Heart right ventricle (tissue), 16 donors: ENCODE results near the gene CCND3. TPM values are rescaled to one million over a fixed set of nuclear protein-coding genes. Genes with fewer than 3 reads are reported as not detected.

Experiments used
- ATAC-seq, 8 donors: fragments of 200-7000 bp; cut with Tn5 transposase; one replicate each; pipeline ENCODE4 v1.9.1; 2020; ENCODE audit warnings: mild to moderate bottlenecking in 8 of 8, moderate library complexity in 8 of 8, moderate number of reproducible peaks in 1 of 8
- DNase-seq, 2 donors: peaks; one replicate each; pipeline ENCODE4 v3.0.0-alpha.2; 2020
- H3K27ac ChIP-seq, 10 donors: fragments of 200-600 bp; sonication (generic) in 2 of 10; one replicate each; pipeline versions ENCODE4 v1.5.0 to v1.8.0; 2020 to 2022; ENCODE audit warnings: mild to moderate bottlenecking in 3 of 10
- H3K27me3 ChIP-seq, 7 donors: fragments of 200-600 bp; one replicate each; pipeline ENCODE4 v1.8.0; 2021 to 2022; ENCODE audit warnings: mild to moderate bottlenecking in 2 of 7
- H3K36me3 ChIP-seq, 9 donors: fragments of 200-600 bp; sonication (generic) in 1 of 9; one replicate each; pipeline versions ENCODE4 v1.5.0 to v1.8.0; 2020 to 2022; ENCODE audit warnings: mild to moderate bottlenecking in 2 of 9
- H3K4me1 ChIP-seq, 9 donors: fragments of 200-600 bp; sonication (generic) in 1 of 9; one replicate each; pipeline versions ENCODE4 v1.5.0 to v1.8.0; 2020 to 2022; ENCODE audit warnings: mild to moderate bottlenecking in 4 of 9
- H3K4me3 ChIP-seq, 10 donors: fragments of 200-600 bp; sonication (generic) in 2 of 10; one replicate each; pipeline versions ENCODE4 v1.5.0 to v1.8.0; 2020 to 2022; ENCODE audit warnings: mild to moderate bottlenecking in 7 of 10, moderate library complexity in 2 of 10
- H3K9me3 ChIP-seq, 11 donors: fragments of 200-600 bp in 10 of 11; sonication (generic) in 2 of 11; one replicate each; pipeline versions ENCODE4 v1.5.0 to v1.8.0; 2013 to 2022; ENCODE audit warnings: mild to moderate bottlenecking in 2 of 11, control low read depth in 1 of 11, moderate library complexity in 1 of 11
- CTCF ChIP-seq, 9 donors: fragments of 200-600 bp; sonication (generic) in 2 of 9; IDR thresholded peaks; one replicate each; pipeline versions ENCODE4 v1.5.0 to v1.8.0; 2021 to 2022; ENCODE audit warnings: antibody characterized with exemption in 9 of 9, mild to moderate bottlenecking in 5 of 9, moderate library complexity in 1 of 9
- WGBS, 2 donors: extraction: QIAGEN DNeasy Blood & Tissue Kit; methylation state at CpG; one replicate each; pipeline ENCODE4 v1.1.7; 2013; ENCODE audit warnings: inconsistent platforms in 1 of 2; 5-methylcytosine and 5-hydroxymethylcytosine counted together
- intact Hi-C, 10 donors: fragments of 100-400 bp; cut with DNase I; formaldehyde crosslinking; loops; one replicate each; pipeline versions ENCODE4 v1.11.1 to v1.14.2; 2022
- polyA plus RNA-seq, 2 donors: library from polyadenylated mRNA; stranded (reverse); fragments of 200-250 nt; gene quantifications; one replicate each; pipeline ENCODE4 v1.2.3, GENCODE V29; 2013
- total RNA-seq, 10 donors: library from RNA; stranded (reverse); fragmentation: NEBNext Ultra II Directional in 3 of 10; extraction: Animal tissue kit (Norgen Biotek cat#: 25700) in 3 of 10; gene quantifications; one replicate each; pipeline versions ENCODE4 v1.2.1 to v1.2.4, GENCODE V29; 2021 to 2023
- donor health status: Arrhythmogenic right ventricular cardiomyopathy.
- donor health status: ischemic (EF 13 %, LVEDD 7.1; RV severe dilation, severe dysfunction).
- donor health status: healthy with polysubstance abuse.
- donor health status: DM: no; HTN: yes; CAD: no.
- donor health status: DM: no; HTN: no; CAD: no.
- donor health status: ischemic (EF 25% LVEDD 6.9; RV normal size, moderate dysfunction).
- donor health status: ischemic (EF 25% LVEDD 5.7; RV mildly dilated, moderate dysfunction).
- donor health status: healthy.
- donor health status: DM: yes; HTN: yes; CAD: no.
- donor health status: Ischemic cardiomyopathy.
- donor health status: ischemic (EF 35%, LVEDD 5.7; RV mildly dilated, moderate dysfunction).
- donor health status: nonischemic (EF 11% LVEDD 7.7; RV severe dilation, severe dysfunction).
- donor health status: DM: yes; HTN: yes; CAD: no.
- donor health status: PGD.
- donor health status: ischemic (EF 29% LVEDD 5.4; RV normal size, mild dysfunction).
- donor health status: nonischemic (EF 23%, LVEDD 6.1; RV moderate dilation, normal function).

The CCND3 gene
- total and polyA plus RNA-seq, 12 donors = 29.6 to 77.3 (median 39.4) TPM

GRCh38 chr6:41940759-41941279, 789 bp downstream of the CCND3 start:
- intact Hi-C loops = loop anchor here in 6 of 10 donors (2.0 to 5.0 kb wide), 3 partner anchors 101 to 154 kb away; partner anchors contain the start of gene TOMM6 (in 2 of the 6)
- H3K9me3 ChIP-seq = no peaks in the 10 kb centered on the region
- H3K4me3 ChIP-seq = peak overlapping the region; percentile 57 to 99 (median 92)
- H3K4me1 ChIP-seq = peaks cover 26 to 66% (median 55%) of the 10 kb centered on the region in 9 donors
- ATAC-seq (peak; percentile 16 to 70 (median 50)), DNase-seq (peak; percentile 65 to 66)
- no peaks in the 10 kb centered on the region for H3K27me3 ChIP-seq
- 0% methylated on average over 35 to 38 of the region's 38 CpGs for WGBS, 2 donors
- peak in 2 of 9 donors; percentile 5 to 19 for TF ChIP-seq CTCF (IDR thresholded peaks at IDR 0.05)
- peaks cover 0 to 26% (median 3%) of the 10 kb centered on the region in 9 donors for H3K36me3 ChIP-seq
- H3K27ac ChIP-seq = peak overlapping the region; percentile 38 to 94 (median 88)

DNA sequence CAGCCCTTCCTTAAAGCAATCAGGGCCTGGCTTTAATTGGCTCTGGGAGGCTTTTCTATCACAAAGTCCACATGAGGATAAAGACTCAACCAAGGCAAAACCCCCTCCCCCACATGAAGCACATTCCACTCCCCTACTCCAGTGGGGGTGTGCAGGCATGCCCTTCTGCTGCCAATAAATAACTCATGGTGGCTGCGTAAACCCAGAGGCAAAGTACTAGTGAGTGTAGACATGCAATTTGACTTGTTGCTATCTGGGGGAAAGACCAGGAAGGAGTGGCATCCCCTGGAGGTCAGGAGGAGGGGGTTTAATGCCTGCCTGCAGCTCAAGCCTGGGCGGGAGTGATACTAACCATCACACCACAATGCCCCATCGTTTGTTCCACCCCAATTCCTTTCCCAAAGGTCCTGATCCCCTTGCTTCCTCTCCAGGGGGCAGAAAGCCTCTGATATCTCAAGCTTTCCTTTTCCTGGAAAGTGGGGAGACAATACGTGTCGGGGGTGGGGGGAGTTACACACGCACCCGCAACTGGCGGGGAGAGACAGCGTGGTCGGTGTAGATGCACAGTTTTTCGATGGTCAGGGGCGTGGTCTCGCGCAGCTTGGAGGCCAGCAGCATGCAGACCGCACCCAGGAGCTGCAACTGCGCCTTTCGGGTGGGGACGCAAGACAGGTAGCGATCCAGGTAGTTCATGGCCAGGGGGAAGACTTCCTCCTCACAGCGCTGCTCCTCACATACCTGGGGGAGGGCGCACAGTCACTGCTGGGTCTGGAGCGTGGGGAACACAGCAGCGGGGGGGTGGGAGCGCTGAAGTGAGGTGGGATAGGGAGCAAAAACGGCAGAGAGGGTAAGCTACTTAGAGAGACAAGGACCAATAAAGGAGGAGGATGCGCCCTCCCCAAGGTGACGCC, 1.5 kb downstream of the CCND3 start:
- DNase-seq (peak in 1 of 2 donors; percentile 13), ATAC-seq (no peak)
- WGBS, 2 donors = 25 to 31% methylated on average over 27 of the region's 27 CpGs
- peaks cover 26 to 73% (median 58%) of the 10 kb centered on the region in 9 donors for H3K4me1 ChIP-seq
- no peaks in the 10 kb centered on the region for H3K27me3 ChIP-seq
- no peaks in the 10 kb centered on the region for H3K9me3 ChIP-seq
- peak overlapping the region; percentile 57 to 99 (median 92) for H3K4me3 ChIP-seq
- no peak for TF ChIP-seq CTCF (IDR thresholded peaks at IDR 0.05)
- peaks cover 0 to 33% (median 10%) of the 10 kb centered on the region in 9 donors for H3K36me3 ChIP-seq
- intact Hi-C loops = loop anchor here (2.0 to 5.0 kb wide), 4 partner anchors 102 to 158 kb away; partner anchors contain the start of genes TOMM6 (in 4 of the 10) and PRICKLE4 (in 1 of the 10)
- peak overlapping the region; percentile 38 to 94 (median 88) for H3K27ac ChIP-seq

- ATAC-seq (peak in 2 of 8 donors; percentile 0 to 1), DNase-seq (peak; percentile 33 to 35)
- Histone ChIP-seq H3K4me1 (peaks cover 26 to 81% (median 58%) of the 10 kb centered on the region in 9 donors), H3K4me3 (peak overlapping the region in 7 of 10 donors; percentile 4 to 99 (median 95)), H3K36me3 (peaks cover 0 to 41% (median 18%) of the 10 kb centered on the region in 9 donors), H3K27me3 (no peaks in the 10 kb centered on the region), H3K9me3 (no peaks in the 10 kb centered on the region), H3K27ac (peak overlapping the region; percentile 38 to 94 (median 88))
- 30 to 46% methylated on average over 11 of the region's 11 CpGs for WGBS, 2 donors
- intact Hi-C loops = loop anchor here in 7 of 10 donors (5.0 kb wide), 3 partner anchors 103 to 157 kb away; partner anchors contain the start of genes TOMM6 (in 2 of the 7) and PRICKLE4 (in 1 of the 7)
- TF ChIP-seq CTCF (IDR thresholded peaks at IDR 0.05) = no peak
Measured at GRCh38 chr6:41939176-41939847, 2.3 kb downstream of the CCND3 start.
